IMR-90 (cell line): ENCODE data around the gene NDUFAF4. TPM values are rescaled to one million over a fixed set of nuclear protein-coding genes. Genes with fewer than 3 reads are reported as not detected.

Source experiments
- ATAC-seq: fragments of 200-7000 bp; cut with Tn5 transposase; 2 replicates; pipeline ENCODE4 v1.9.1; 2020; ENCODE audit warnings: low read depth, mild to moderate bottlenecking, moderate library complexity
- BruUV-seq: library from RNA; stranded (reverse); fragments of 400-500 nt; replicated peaks from 2 replicates; lab custom pipeline; 2021; lab: Mats Ljungman, UMichigan
- CTCF ChIA-PET: fragments of 300-600 bp; formaldehyde crosslinking; extraction: SDS; loops from one replicate; lab custom pipeline; 2021; ENCODE audit warnings: antibody characterized with exemption; lab: Yijun Ruan, JAX
- POLR2A ChIA-PET: fragments of 300-600 bp; sonication (Branson Sonifier 250); formaldehyde crosslinking; loops from one replicate; lab custom pipeline; 2022; ENCODE audit warnings: antibody characterized with exemption; ENCODE audit not compliant: unreplicated experiment; lab: Charles Lee
- DNase-seq: peaks from one replicate; pipeline ENCODE4 v3.0.0; 2013
- H2AFZ ChIP-seq: replicated peaks from 2 replicates; pipeline ENCODE3; 2013; ENCODE audit warnings: low read length, mild to moderate bottlenecking; ENCODE audit not compliant: poor library complexity
- H2AK5ac ChIP-seq: 2 replicates; pipeline ENCODE4 v1.6.1; 2013; ENCODE audit warnings: low read depth, low read length, inconsistent platforms
- H2AK9ac ChIP-seq: replicated peaks from 2 replicates; pipeline ENCODE3; 2013; ENCODE audit warnings: mild to moderate bottlenecking, low read depth, low read length, moderate library complexity; ENCODE audit not compliant: poor library complexity
- H2BK120ac ChIP-seq: 2 replicates; pipeline ENCODE4 v1.6.1; 2013; ENCODE audit warnings: low read depth, low read length, inconsistent platforms
- H2BK15ac ChIP-seq: 3 replicates; pipeline ENCODE4 v1.6.1; 2013; ENCODE audit warnings: low read depth, low read length, inconsistent platforms
- H2BK20ac ChIP-seq: 2 replicates; pipeline ENCODE4 v1.6.1; 2013; ENCODE audit warnings: low read depth, mild to moderate bottlenecking, inconsistent platforms, low read length, moderate library complexity
- H2BK5ac ChIP-seq: 2 replicates; pipeline ENCODE4 v1.6.1; 2013; ENCODE audit warnings: mild to moderate bottlenecking, low read depth, low read length, inconsistent platforms; ENCODE audit not compliant: poor library complexity, severe bottlenecking
- H3K14ac ChIP-seq: replicated peaks from 2 replicates; pipeline ENCODE4 v1.6.1; 2013; ENCODE audit warnings: low read depth, low read length, inconsistent platforms
- H3K18ac ChIP-seq: 2 replicates; pipeline ENCODE4 v1.6.1; 2013; ENCODE audit warnings: low read depth, low read length, control low read depth
- H3K23ac ChIP-seq: 2 replicates; pipeline ENCODE4 v1.6.1; 2013; ENCODE audit warnings: low read depth, low read length, inconsistent platforms
- H3K27ac ChIP-seq: 2 replicates; pipeline ENCODE4 v1.5.1; 2013; ENCODE audit warnings: mild to moderate bottlenecking, control low read depth, low read length; ENCODE audit not compliant: insufficient read depth
- H3K27me3 ChIP-seq: 2 replicates; pipeline ENCODE4 v1.6.1; 2013; ENCODE audit warnings: low read length; ENCODE audit not compliant: control insufficient read depth, insufficient read depth
- H3K36me3 ChIP-seq: 2 replicates; pipeline ENCODE4 v1.6.1; 2013; ENCODE audit warnings: low read length, mixed read lengths; ENCODE audit not compliant: control insufficient read depth, insufficient read depth
- H3K4ac ChIP-seq: 2 replicates; pipeline ENCODE4 v1.6.1; 2013; ENCODE audit warnings: low read depth, low read length, inconsistent platforms
- H3K4me1 ChIP-seq: 2 replicates; pipeline ENCODE4 v1.6.1; 2013; ENCODE audit warnings: low read length, mixed read lengths; ENCODE audit not compliant: control insufficient read depth, insufficient read depth
- H3K4me2 ChIP-seq: 2 replicates; pipeline ENCODE4 v1.6.1; 2013; ENCODE audit warnings: low read depth, mild to moderate bottlenecking, control low read depth, low read length, moderate library complexity
- H3K4me3 ChIP-seq: 2 replicates; pipeline ENCODE4 v1.5.1; 2013; ENCODE audit warnings: low read depth, mild to moderate bottlenecking, control low read depth, low read length, moderate library complexity; ENCODE audit not compliant: insufficient read depth
- H3K56ac ChIP-seq: 2 replicates; pipeline ENCODE4 v1.6.1; 2013; ENCODE audit warnings: low read length, inconsistent platforms; ENCODE audit not compliant: insufficient read depth; ENCODE audit errors: extremely low read depth
- H3K79me1 ChIP-seq, 2 experiments: 2 replicates each; pipeline ENCODE4 v1.6.1; 2013; ENCODE audit warnings: low read length in 2 of 2, inconsistent platforms in 1 of 2, low read depth in 1 of 2
- H3K9ac ChIP-seq: 2 replicates; pipeline ENCODE4 v1.6.1; 2013; ENCODE audit warnings: low read depth, low read length, control low read depth
- H3K9me1 ChIP-seq: 2 replicates; pipeline ENCODE4 v1.6.1; 2013; ENCODE audit warnings: low read length, inconsistent platforms; ENCODE audit not compliant: insufficient read depth
- H3K9me3 ChIP-seq: 2 replicates; pipeline ENCODE4 v1.6.1; 2013; ENCODE audit warnings: low read length; ENCODE audit not compliant: control insufficient read depth, insufficient read depth
- H4K20me1 ChIP-seq: 2 replicates; pipeline ENCODE4 v1.6.1; 2013; ENCODE audit warnings: low read length, inconsistent platforms; ENCODE audit not compliant: insufficient read depth
- H4K5ac ChIP-seq: 2 replicates; pipeline ENCODE4 v1.6.1; 2013; ENCODE audit warnings: mild to moderate bottlenecking, low read depth, low read length, control low read depth
- H4K8ac ChIP-seq, 2 experiments: 2 replicates each; pipeline ENCODE4 v1.6.1; 2013; ENCODE audit warnings: low read depth in 2 of 2, low read length in 2 of 2, control low read depth in 1 of 2, inconsistent platforms in 1 of 2
- H4K91ac ChIP-seq: 2 replicates; pipeline ENCODE4 v1.6.1; 2013; ENCODE audit warnings: low read depth, low read length, inconsistent platforms; ENCODE audit not compliant: insufficient read depth
- BHLHE40 ChIP-seq: fragments of 150-350 bp; IDR thresholded peaks from 2 replicates; pipeline ENCODE4 v1.6.1; 2016; ENCODE audit warnings: mild to moderate bottlenecking, low read depth, low read length
- CEBPB ChIP-seq: IDR thresholded peaks from 2 replicates; pipeline ENCODE4 v1.6.1; 2012; ENCODE audit warnings: low read depth, low read length, improper control_type of control experiment
- CHD1 ChIP-seq: IDR thresholded peaks from 2 replicates; pipeline ENCODE4 v1.6.1; 2012; ENCODE audit warnings: low read depth, low read length, improper control_type of control experiment
- CTCF ChIP-seq: conservative IDR thresholded peaks from 2 replicates; pipeline ENCODE4 v1.5.1; 2012; ENCODE audit warnings: mild to moderate bottlenecking, low read depth, low read length, improper control_type of control experiment
- ELK1 ChIP-seq: fragments of 150-350 bp; IDR thresholded peaks from 2 replicates; pipeline ENCODE4 v1.6.1; 2016; ENCODE audit warnings: low read depth, mild to moderate bottlenecking, low read length, moderate library complexity, borderline replicate concordance
- FOS ChIP-seq: fragments of 150-350 bp; IDR thresholded peaks from 2 replicates; pipeline ENCODE4 v1.6.1; 2016; ENCODE audit warnings: low read depth, low read length
- MAFK ChIP-seq: IDR thresholded peaks from 2 replicates; pipeline ENCODE4 v1.6.1; 2012; ENCODE audit warnings: low read depth, low read length, improper control_type of control experiment
- MAZ ChIP-seq: IDR thresholded peaks from 2 replicates; pipeline ENCODE4 v1.6.1; 2012; ENCODE audit warnings: low read depth, mild to moderate bottlenecking, low read length, improper control_type of control experiment, moderate library complexity, borderline replicate concordance
- MXI1 ChIP-seq: IDR thresholded peaks from 2 replicates; pipeline ENCODE4 v1.6.1; 2012; ENCODE audit warnings: low read depth, mild to moderate bottlenecking, low read length, moderate library complexity, borderline replicate concordance
- NFE2L2 ChIP-seq: fragments of 150-350 bp; IDR thresholded peaks from 2 replicates; pipeline ENCODE4 v1.6.1; 2016; ENCODE audit warnings: low read depth, mild to moderate bottlenecking, low read length
- POLR2A ChIP-seq: IDR thresholded peaks from 2 replicates; pipeline ENCODE4 v1.6.1; 2012; ENCODE audit warnings: mild to moderate bottlenecking, low read depth, low read length
- RAD21 ChIP-seq: IDR thresholded peaks from 2 replicates; pipeline ENCODE4 v1.6.1; 2012; ENCODE audit warnings: low read length, improper control_type of control experiment
- RCOR1 ChIP-seq: IDR thresholded peaks from 2 replicates; pipeline ENCODE4 v1.6.1; 2012; ENCODE audit warnings: mild to moderate bottlenecking, low read length, improper control_type of control experiment; ENCODE audit not compliant: insufficient replicate concordance
- RFX5 ChIP-seq: IDR thresholded peaks from 2 replicates; pipeline ENCODE4 v1.8.0; 2012; ENCODE audit warnings: low read depth, mild to moderate bottlenecking, low read length, moderate library complexity
- SMC3 ChIP-seq: fragments of 150-350 bp; IDR thresholded peaks from 2 replicates; pipeline ENCODE4 v1.6.1; 2016; ENCODE audit warnings: low read depth, mild to moderate bottlenecking, antibody characterized with exemption, low read length, moderate library complexity
- USF2 ChIP-seq: fragments of 150-350 bp; IDR thresholded peaks from 2 replicates; pipeline ENCODE4 v1.6.1; 2017; ENCODE audit warnings: mild to moderate bottlenecking, antibody characterized with exemption, low read length, low read depth
- WGBS, 2 experiments: methylation state at CpG; one replicate each; pipeline versions ENCODE4 v1.1.5 to v1.1.7; 2013; ENCODE audit warnings: missing lambda C conversion rate in 2 of 2; ENCODE audit not compliant: insufficient read length in 1 of 2; ENCODE audit errors: extremely low coverage in 2 of 2; 5-methylcytosine and 5-hydroxymethylcytosine counted together
- dilution Hi-C: fragments of 300-500 bp; cut with HindIII; formaldehyde crosslinking; loops from one replicate; pipeline ENCODE4 v1.14.3; 2018; ENCODE audit warnings: low sequenced_read_pairs; ENCODE audit not compliant: unreplicated experiment
- in situ Hi-C: fragments of 300-500 bp; cut with MboI; formaldehyde crosslinking; loops from 3 replicates; pipeline ENCODE4 v1.14.3; 2019; ENCODE audit warnings: low sequenced_read_pairs, inconsistent platforms, mixed read lengths
- intact Hi-C: fragments of 100-400 bp; cut with micrococcal nuclease; formaldehyde crosslinking; loops from 2 replicates; pipeline ENCODE4 v1.10.0; 2022
- polyA plus RNA-seq, 3 experiments: library from polyadenylated mRNA; depleted of rRNA; stranded (reverse); fragments of >200 nt; gene quantifications; 2 replicates each; pipeline ENCODE4 v1.2.3, GENCODE V29; 2012; ENCODE audit warnings: low replicate concordance in 1 of 3
- total RNA-seq: library from RNA; depleted of rRNA; stranded (reverse); fragments of >200 nt; gene quantifications from 2 replicates; pipeline ENCODE4 v1.2.3, GENCODE V29; 2012

Gene NDUFAF4
- total and polyA plus RNA-seq, 2 of the 4 experiments (the other 2 are of a cell fraction): 6.3 to 13.4 TPM

GRCh38 chr6:96923400-96923799, 25.7 kb upstream of the NDUFAF4 start:
- no peak overlapping the region for H2AK5ac ChIP-seq
- H2BK120ac ChIP-seq: no peak overlapping the region
- no peak overlapping the region for H3K14ac ChIP-seq
- DNase-seq (no peak), ATAC-seq (no peak)
- H2AFZ ChIP-seq: no peak overlapping the region
- no peak overlapping the region for H3K27ac ChIP-seq
- no peaks in the 10 kb centered on the region for H3K36me3 ChIP-seq
- no peak overlapping the region for H2BK5ac ChIP-seq
- CTCF ChIA-PET: no interaction called here
- no peak overlapping the region for H3K23ac ChIP-seq
- no peak overlapping the region for H3K4ac ChIP-seq
- no TSS peak for BruUV-seq
- in situ Hi-C loops: no loop called here
- no peak overlapping the region for H3K4me2 ChIP-seq
- no peak overlapping the region for H3K56ac ChIP-seq
- H3K79me1 ChIP-seq: no peaks in the 10 kb centered on the region
- no CpG with 5 or more reads among the region's 3 CpGs for WGBS, 2 experiments
- no peak for TF ChIP-seq RFX5
- no peak for TF ChIP-seq CHD1
- TF ChIP-seq SMC3: no peak
- TF ChIP-seq BHLHE40: no peak
- TF ChIP-seq RAD21: no peak
- TF ChIP-seq USF2: no peak
- TF ChIP-seq CEBPB: no peak
- no peak for TF ChIP-seq FOS
- no peak for TF ChIP-seq MXI1
- TF ChIP-seq NFE2L2: no peak
- TF ChIP-seq MAFK: no peak
- TF ChIP-seq RCOR1: no peak
- TF ChIP-seq CTCF: no peak
- TF ChIP-seq POLR2A: no peak
- TF ChIP-seq ELK1: no peak
- TF ChIP-seq MAZ: no peak
- no peak overlapping the region for H3K9ac ChIP-seq
- no peak overlapping the region for H2BK15ac ChIP-seq
- H4K5ac ChIP-seq: no peak overlapping the region
- H4K91ac ChIP-seq: no peak overlapping the region
- intact Hi-C loops: no loop called here
- no peaks in the 10 kb centered on the region for H3K9me1 ChIP-seq
- H2BK20ac ChIP-seq: no peak overlapping the region
- no peaks in the 10 kb centered on the region for H3K4me1 ChIP-seq
- POLR2A ChIA-PET: no interaction called here
- no peaks in the 10 kb centered on the region for H3K9me3 ChIP-seq
- peaks cover 33% of the 10 kb centered on the region for H3K27me3 ChIP-seq
- dilution Hi-C loops: no loop called here
- H4K20me1 ChIP-seq: no peaks in the 10 kb centered on the region
- no peak overlapping the region for H3K18ac ChIP-seq
- H2AK9ac ChIP-seq: no peak overlapping the region
- no peak overlapping the region for H4K8ac ChIP-seq
- H3K4me3 ChIP-seq: no peak overlapping the region
